ENCODE data around the gene MPC2.
"Not testable (repeated sequence)": the region's sequence is repeated elsewhere in the genome, so short reads cannot be mapped to it uniquely, and the experiment has no call there.

Gene MPC2

DNA sequence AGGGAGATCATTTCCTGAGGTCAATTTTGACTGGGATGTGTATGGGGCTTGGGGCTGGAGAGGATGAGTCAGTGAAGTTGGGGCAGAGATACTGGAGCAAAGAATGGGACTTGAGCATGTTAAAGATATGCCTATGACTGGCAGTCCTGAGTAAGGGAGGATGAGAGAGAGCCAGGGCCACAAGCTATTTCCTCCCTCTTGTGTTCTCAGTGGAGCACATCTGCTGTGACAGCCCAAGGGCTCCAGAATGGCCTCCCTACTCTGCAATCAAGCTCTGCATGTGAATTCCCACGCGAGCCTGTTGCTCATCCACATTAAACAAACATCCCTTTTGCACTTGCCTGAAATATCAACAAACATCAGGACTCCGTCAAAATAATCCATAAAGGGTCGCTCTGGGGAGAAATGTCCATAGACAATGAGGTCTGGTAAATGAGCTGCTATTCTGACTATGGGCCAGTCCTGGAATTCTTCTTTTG, 32.2 kb downstream of the MPC2 start:
- no peak for DNase-seq

DNA sequence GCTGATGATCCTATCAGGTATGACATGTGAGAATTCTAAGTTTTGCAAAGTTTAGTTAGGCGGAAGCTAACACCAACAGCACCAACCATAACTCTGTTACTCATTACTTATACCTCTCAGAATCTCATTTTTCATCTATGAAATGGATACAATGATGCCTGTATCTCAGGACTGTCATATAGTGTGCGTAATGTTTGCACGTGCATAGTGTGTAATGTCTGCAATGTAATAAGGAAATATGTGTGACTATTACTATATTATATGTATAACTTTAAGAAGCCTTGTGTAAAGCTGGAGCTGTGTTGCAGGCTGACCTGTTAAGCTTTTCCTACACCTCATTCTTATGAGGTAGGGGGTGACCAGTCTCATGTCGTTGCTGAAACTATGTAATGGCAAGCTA, 36.0 kb downstream of the MPC2 start:
- DNase-seq, result no peak

DNA sequence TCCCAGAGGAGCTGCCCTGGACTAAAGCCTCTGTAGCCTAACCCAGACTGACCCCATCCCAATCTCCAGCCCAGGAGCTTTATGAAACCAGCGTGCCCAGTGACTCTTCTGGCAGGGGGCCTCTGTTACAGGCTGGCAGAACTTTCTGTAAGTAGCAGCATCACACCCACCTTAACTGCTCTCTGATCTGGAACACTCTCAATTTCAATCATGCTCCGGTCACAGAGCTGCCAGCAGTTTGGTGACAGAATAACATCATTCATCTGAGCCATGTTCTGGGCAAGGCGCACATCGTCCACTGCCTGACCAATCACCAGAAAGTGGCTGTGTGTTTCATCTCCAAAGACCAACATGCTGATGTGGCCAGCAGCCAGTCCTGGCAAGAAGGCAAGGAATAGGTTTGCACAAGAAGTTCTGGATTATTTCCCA, 37.6 kb downstream of the MPC2 start:
- no peak for DNase-seq

GRCh38 chr1:167898578-167899222, 38.2 kb downstream of the MPC2 start:
- DNase-seq, result no peak

GRCh38 chr1:167893798-167894197, 43.1 kb downstream of the MPC2 start:
- no peak for DNase-seq

GRCh38 chr1:167890400-167890799, 46.5 kb downstream of the MPC2 start:
- no peak for DNase-seq

GRCh38 chr1:167887187-167887586, 49.7 kb downstream of the MPC2 start:
- not testable (repeated sequence) for DNase-seq

DNA sequence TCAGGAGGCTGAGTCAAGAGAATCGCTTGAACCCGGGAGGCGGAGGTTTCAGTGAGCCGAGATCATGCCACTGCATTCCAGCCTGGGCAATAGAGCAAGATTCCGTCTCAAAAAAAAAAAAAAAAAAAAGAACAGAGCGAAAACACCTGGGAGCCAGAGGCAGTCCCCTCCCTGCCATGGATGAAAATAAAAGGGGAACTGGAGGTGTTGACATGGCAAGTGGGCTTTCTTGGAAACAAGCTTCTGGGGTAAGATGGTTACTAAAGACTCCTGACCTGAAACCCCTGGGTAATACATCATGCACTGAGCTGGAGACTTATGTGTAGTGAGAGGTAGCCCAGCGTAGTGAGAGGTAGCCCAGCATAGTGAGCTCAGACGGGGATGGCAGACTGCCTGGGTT, 54.5 kb downstream of the MPC2 start:
- no peak for DNase-seq

DNA sequence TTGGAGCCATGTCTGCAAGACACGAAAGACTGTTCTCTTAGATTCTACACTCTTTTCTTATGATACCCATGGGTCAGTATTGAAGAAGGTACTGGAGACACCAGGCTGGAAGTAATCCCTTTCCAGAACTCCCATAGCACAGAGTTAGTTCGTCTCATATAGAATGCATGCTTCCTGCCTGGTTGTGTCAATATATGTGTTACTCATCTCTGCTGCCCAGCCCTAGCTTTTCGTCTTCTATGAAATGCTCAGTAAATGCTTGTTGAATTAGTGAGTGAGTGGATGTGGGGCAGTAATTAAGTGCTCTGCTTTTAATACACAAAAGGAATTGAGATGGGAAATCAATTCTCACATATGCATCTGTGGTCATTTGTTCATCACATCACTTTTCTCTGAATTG, 55.1 kb downstream of the MPC2 start:
- no peak for DNase-seq

- no peak for DNase-seq
These were observed 55.8 kb downstream of the MPC2 start for GRCh38 chr1:167881069-167881468.

DNA sequence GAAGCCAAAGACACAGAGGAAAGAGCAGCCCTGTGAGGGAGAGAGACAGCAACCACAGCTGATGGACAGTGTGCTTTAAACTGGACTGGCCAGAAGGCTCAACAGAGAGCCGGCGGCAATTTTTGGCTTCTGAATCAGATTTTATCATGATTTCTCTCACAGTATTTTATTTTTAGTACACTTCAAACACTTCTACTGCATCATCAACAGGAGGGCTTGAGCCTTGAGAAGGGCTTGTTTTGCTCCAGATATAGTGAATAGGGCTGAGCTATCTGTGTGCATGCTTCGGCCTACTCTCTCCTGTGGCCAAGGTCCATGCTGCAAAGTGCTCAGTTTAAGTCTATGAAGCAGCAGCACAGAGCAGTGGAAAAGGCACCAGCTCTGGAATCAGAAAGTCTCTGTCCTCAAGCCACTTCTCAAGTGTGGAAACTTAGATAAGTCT, 56.3 kb downstream of the MPC2 start:
- no peak for DNase-seq

DNA sequence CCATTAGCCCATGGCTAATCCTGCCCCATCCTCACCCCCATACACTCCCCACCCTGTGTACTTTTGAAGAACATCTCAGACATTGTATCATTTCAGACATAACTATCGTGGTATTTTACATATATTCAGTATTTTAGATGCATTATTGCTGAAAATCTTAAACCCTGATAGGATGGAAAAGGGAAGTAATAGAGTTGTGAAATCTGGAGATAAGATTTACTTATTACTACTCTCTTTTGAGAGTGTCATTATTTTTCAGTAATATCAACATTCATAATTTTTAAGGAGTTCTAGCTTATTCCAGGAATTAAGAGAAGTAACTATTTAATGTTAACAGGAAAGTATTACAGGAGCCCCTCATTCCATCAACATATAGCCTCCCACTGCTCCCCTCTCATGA, 57.4 kb downstream of the MPC2 start:
- no peak for DNase-seq

DNA sequence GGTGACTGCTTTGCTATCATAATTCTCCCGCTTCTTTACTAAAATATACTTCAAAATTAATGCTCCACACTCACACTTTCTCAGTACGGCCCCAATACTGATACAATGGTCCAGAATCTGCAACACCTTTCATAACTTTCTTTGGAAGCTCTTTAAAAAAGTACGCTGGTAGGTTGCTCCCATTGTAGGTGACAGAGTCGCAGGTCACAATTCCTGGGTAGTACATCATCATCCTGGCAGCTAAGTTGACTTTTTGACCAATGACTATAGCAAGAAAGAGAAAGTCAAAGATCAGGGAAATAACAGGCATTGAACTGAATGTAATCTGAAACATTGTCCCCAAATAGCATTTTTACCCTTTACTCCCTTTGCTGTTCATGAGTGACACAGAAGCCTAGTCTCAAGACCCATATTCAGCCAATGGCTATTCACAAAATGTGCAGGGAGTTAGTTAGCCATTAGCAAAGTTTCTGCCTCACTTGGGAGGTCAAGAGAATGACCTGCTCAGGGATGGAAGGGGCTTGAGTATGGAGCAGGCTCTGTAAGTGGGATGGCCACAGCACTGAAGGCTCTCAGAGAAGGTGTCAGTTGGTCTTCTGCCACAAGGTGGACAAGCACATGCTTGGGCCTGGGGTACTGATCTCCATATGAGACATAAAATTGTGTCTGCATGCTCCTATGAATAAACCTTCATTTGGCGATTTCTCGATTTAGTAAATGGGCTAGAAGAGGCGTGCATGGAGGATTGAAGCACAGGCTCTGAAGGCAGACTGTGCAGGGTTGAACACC, 58.3 kb downstream of the MPC2 start:
- DNase-seq, result no peak

DNA sequence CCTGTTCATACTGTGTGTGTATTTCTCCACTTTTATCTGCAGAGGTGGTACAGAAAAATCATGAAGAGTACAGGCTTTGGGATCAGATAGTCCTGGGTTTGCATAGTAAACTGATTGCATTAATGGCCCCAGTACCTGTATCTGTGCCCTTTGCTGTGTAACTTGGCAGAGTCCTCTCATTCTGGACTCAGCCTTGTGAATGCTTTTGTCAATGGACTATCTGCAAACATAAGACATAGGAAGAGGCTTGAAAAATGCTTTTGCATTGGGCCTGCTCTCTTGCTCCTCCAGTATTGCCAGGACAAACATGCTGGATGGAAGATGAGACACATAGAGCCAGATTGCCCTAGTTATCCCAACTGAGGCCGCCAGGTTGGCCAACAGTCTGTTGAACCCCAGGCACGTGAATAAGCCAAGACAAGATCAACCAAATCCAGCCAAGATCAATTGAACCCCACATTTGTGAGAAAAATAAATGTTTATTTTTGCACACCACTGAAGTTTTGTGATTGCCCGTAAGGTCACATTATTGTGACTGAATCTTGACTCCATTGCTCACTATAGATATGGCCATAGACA, 60.2 kb downstream of the MPC2 start:
- DNase-seq, result no peak

GRCh38 chr1:167871331-167871730, 65.5 kb downstream of the MPC2 start:
- DNase-seq, result no peak

DNA sequence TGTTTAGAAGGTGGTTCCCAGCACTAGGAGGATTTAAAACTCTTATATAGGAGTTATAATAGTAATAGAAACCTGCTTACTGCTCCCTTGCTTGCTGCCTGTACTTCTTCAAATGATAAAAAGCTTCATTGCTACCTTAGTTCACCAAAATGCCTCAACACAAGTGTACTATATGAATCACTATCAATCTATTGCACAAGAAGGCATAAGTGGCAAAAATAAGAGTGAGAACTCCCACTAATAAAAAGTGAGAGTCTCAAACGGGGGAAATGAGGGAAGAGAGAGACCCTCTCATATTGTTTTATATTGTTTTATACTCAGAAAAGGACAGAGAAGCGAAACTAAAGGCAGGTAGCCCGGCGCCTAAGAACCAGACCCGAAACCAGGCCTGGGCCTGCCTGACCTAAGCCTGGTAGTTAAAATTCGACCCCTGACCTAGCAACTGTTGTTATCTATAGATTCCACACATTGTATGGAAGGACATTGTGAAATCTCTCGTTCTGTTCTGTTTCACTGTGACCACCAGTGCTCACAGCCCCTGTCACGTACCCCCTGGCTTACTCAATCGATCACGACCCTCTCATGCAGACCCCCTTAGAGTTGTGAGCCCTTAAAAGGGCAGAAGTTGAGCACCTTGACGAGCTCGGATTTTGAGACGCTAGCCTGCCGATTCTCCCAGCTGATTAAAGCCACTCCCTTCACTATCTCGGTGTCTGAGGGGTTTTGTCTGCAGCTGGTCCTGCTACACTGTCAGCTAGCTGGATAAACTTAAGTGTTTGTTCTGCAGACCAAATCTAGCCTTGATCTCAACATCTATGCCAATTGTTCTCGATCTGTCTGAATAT, 67.5 kb downstream of the MPC2 start:
- not testable (repeated sequence) for DNase-seq

GRCh38 chr1:167866739-167867414, 70.0 kb downstream of the MPC2 start:
- not testable (repeated sequence) for DNase-seq
